ENCODE data around the gene METTL21A.
"Not testable (repeated sequence)": the region's sequence is repeated elsewhere in the genome, so short reads cannot be mapped to it uniquely, and the experiment has no call there.

The METTL21A gene

GRCh38 chr2:207662203-207662602 is 37.0 kb upstream of the METTL21A start:
- no peak for TF ChIP-seq CTCF (IDR thresholded peaks at IDR 0.05; ENCODE audit: low read length, missing control alignments)
- no peak for DNase-seq (ENCODE audit: low read depth)
- no peak overlapping the region for H3K4me3 ChIP-seq (replicated peaks; ENCODE audit: low read depth, low read length)

GRCh38 chr2:207660994-207661393 is 35.8 kb upstream of the METTL21A start:
- no peak overlapping the region for H3K4me3 ChIP-seq (replicated peaks; ENCODE audit: low read depth, low read length)
- DNase-seq (ENCODE audit: low read depth), result no peak
- TF ChIP-seq CTCF (IDR thresholded peaks at IDR 0.05; ENCODE audit: low read length, missing control alignments), result no peak

GRCh38 chr2:207658156-207658555 is 33.0 kb upstream of the METTL21A start:
- no peak for DNase-seq (ENCODE audit: low read depth)
- no peak for TF ChIP-seq CTCF (IDR thresholded peaks at IDR 0.05; ENCODE audit: low read length, missing control alignments)
- H3K4me3 ChIP-seq (replicated peaks; ENCODE audit: low read depth, low read length), result no peak overlapping the region

- H3K4me3 ChIP-seq (replicated peaks; ENCODE audit: low read depth, low read length), result no peak overlapping the region
- DNase-seq (ENCODE audit: low read depth), result no peak
- TF ChIP-seq CTCF (IDR thresholded peaks at IDR 0.05; ENCODE audit: low read length, missing control alignments), result no peak
These were observed 29.8 kb upstream of the METTL21A start for GRCh38 chr2:207655000-207655399.

DNA sequence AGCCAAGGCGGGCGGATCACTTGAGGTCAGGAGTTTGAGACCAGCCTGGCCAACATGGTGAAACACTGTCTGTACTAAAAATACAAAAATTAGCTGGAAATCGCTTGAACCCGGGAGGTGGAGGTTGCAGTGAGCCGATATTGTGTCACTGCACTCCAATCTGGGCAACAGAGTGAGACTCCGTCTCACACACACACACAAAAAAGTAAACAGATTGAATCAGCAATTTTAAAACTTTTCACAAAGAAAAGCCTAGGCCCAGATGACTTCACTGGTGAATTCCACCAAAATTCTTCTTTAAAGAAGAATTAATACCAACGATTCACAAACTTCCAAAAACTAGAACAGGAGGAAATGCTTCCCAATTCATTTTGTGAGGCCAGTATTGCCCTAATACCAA is 21.4 kb upstream of the METTL21A start:
- not testable (repeated sequence) for DNase-seq (ENCODE audit: low read depth); H3K4me3 ChIP-seq (replicated peaks; ENCODE audit: low read depth, low read length)

DNA sequence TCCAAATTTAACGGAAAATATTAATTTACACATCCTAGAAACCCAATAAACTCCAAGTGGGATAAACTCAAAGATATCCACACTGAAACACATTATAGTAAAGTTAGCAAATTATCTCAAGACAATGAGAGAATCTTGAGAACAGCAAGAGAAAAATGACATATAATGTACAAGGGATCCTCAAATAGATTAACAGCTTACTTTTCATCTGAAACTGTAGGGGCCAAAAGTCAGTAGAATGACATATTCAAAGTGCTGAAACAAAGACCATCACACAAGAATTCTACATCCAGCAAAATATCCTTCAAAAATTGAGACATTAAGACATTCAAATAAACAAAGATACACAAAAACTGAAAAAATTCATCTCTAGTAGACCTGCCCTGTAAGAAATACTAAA is 18.7 kb upstream of the METTL21A start:
- no peak for TF ChIP-seq CTCF (IDR thresholded peaks at IDR 0.05; ENCODE audit: low read length, missing control alignments)
- DNase-seq (ENCODE audit: low read depth), result no peak
- no peak overlapping the region for H3K4me3 ChIP-seq (replicated peaks; ENCODE audit: low read depth, low read length)

GRCh38 chr2:207640661-207641060 is 15.5 kb upstream of the METTL21A start:
- TF ChIP-seq CTCF (IDR thresholded peaks at IDR 0.05; ENCODE audit: low read length, missing control alignments), result no peak
- no peak for DNase-seq (ENCODE audit: low read depth)
- H3K4me3 ChIP-seq (replicated peaks; ENCODE audit: low read depth, low read length), result no peak overlapping the region

GRCh38 chr2:207640160-207640559 is 15.0 kb upstream of the METTL21A start:
- no peak for TF ChIP-seq CTCF (IDR thresholded peaks at IDR 0.05; ENCODE audit: low read length, missing control alignments)
- no peak overlapping the region for H3K4me3 ChIP-seq (replicated peaks; ENCODE audit: low read depth, low read length)
- no peak for DNase-seq (ENCODE audit: low read depth)

DNA sequence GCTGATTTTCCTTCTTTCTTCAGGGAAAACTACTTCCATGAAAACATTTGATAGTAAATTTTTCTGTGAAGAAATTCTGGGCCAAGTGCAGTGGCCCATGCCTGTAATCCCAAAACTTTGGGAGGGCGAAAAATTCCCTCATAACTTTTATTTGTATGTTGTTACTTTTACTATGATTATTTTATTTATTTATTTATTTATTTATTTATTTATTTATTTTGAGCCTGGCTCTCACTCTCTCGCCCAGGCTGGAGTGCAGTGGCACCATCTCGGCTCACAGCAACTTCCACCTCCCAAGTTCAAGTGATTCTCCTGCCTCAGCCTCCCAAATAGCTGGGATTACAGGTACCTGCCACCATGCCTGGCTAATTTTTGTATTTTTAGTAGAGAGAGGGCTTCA is 14.1 kb upstream of the METTL21A start:
- not testable (repeated sequence) for H3K4me3 ChIP-seq (replicated peaks; ENCODE audit: low read depth, low read length); DNase-seq (ENCODE audit: low read depth)
